Stimulated activated CD8-positive, alpha-beta memory T cell treated with anti-CD3 and anti-CD28 coated beads, Interleukin-7, amount 100 ng/mL, for 1 hour (primary cell): Measurements from ENCODE around the gene MRPL36.

Experiments used
- DNase-seq, 2 donors: peaks; one replicate each; pipeline ENCODE4 v3.0.0-alpha.2; 2020; ENCODE audit warnings: low read depth in 2 of 2

Gene MRPL36

DNA sequence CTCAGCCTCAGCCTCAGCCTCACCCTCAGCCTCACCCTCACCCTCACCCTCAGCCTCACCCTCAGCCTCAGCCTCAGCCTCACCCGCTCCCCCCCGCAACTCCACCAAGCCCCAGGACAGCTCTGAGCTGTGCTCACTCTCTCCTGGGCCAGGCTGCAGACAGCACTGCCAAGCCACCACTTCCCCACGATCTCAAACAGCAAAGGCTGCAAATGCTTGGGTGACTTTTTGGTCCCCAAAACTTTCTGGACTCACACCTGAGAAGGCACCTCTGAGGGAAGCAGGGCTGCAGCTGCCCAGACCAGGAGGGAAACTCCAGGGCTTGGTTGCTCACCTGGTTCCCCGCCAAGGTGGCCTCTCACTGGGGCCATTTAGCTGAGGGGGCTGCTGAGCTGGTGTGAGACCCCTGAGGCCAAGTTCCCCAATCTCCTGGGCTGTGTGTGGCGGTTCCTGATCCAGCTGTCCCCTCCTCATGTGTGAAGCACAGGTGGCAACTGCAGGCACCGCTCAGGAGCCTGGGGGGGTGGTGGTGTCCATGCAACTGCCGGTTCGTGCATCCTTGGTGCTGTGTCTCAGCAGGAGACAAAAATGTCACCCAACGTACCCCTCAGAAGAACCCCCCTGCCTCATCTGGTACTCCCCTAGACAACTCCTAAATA, 17.8 kb downstream of the MRPL36 start:
- DNase-seq: no peak

DNA sequence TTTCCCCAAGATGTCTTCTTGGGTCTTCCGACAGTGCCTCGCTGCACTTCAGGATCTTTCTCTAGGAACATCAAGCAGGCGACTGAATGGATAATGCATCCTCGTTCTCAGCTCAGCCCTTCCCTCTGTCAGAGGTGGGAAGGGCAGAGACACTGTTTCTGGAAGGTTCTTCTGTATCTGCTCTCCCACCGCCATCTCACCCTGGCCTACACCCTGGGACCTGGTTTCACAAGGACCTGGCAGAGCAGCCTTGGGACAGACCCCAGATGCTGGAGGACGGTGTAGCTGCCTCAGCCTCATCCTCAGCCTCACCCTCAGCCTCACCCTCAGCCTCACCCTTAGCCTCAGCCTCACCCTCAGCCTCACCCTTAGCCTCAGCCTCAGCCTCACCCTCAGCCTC, 18.5 kb downstream of the MRPL36 start:
- DNase-seq: no peak

DNA sequence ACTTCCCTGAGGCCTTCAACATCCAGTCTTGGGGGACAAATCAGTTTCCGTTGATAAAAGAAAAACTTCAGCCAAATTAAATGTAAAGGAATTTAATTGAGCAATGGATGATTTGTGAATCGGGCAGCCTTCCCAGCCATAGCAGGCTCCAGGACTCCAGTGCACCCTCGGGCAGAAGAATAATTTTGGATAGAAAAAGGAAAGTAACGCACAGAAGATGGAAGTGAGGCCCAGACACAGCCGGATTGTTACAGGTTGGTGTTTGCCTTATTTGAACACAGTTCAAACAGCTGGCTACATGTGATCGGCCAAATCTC, 19.1 kb downstream of the MRPL36 start:
- DNase-seq: no peak

DNA sequence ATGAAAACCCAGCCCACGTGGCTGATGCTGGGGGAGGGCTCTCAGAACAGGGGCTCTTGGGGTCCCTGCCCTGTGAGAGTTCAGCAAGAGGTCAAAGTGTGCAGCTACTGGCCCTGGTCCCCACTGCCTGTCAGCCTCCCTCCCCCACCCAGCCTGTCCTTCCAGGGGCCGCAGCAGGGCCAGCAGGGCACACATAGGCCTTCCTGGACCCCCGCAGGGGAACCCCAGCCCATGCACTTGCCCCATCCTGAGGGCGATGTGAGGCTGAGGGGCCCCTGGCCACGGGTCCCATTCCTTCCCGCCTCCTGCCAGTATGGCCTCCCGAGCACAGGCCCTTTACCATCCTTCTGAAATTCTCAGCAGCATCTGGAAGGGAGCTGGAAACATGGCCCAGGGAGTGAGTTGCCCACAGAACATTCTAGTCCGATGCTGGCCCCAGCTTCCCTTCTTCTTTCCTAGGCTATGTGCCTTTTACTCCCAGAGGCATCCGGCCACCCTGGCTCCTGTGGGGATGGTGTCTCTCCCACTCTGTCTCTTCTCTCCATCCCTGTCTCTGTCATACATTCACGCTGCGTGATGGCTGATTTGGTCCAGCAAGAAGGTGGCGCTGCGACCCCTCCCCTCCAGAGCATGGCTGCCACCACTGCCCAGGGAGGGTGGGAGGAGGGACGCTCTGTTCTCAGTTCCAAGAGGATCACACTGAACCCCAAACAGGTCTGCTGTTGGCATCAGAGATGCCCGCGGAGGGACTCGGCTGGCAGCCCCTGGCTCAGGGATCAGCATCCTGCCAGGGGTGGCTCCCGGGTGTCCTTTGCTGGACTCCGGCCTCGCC, 19.6 kb downstream of the MRPL36 start:
- DNase-seq: no peak

DNA sequence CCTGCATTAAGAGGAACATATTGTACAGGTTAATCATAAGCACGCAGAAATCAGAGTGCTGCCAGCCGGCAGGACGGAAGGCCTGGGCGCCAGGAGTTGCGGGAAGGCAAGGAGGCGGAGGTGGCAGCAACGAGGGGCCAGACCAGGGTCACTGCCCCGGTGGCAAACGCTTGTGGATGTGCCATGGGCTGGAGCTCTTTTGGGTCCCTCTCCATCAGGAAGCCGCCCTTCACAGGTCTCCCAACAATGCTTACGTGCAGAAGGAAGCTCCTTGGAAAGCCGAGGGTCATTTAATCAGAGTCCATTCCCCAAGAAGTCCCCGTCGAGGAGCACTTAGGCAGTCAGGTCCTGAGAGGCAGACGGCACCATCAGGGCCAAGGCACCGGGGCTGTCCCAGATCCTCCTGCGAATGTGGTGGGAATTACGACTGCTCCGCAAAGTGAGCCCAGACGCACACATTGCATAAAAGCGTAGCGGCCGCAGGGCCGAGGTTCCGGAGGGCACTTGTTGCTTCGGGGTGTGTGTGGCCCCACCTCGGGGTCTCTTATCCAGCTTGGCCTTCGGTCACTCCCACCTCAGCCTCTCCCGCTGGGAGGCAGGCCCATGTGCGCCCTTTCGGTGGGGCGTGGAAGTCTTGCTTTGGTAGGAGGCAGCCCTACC, 20.5 kb downstream of the MRPL36 start:
- no peak for DNase-seq

DNA sequence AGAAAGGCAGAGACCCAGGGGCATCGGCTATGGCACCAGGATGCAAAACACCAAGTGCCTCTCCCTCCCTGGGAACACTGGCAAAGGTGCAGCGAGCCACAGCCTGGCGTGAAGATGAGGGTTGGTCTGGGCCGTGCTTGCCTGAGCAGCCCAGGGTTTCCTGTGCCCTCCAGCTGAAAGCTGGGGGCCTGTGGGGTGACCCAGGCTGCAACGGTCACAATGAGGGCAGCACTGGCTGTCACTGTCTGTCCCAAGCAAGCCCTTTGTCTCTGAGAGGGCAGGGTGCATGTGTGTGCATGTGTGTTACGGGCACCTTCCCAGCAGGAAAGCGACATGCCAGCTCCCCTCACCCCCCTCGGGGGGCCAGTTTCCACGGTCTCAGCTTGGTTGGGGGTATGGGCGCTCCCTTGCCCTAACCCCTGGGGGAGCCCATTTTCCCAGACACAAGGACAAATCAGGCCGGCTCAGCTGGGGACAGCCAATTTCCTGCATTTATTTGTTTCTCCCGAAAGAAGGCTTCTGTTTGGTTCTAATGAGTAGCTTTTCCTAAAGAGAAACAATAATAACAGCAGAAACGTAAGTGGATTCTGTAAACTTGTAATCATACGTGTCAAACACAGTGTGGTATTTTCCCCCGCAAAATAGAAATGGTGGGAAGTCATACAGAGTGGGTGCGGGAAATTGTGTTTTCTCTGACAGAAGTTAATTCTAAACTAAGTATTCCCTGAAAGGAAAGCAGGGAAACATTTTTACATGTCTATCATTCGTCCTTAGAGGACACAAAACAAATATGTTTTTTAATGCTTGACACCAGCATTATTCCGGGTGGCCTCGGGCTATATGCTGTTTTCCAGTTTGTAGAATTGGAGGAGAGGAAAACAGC, 21.3 kb downstream of the MRPL36 start:
- DNase-seq: no peak

DNA sequence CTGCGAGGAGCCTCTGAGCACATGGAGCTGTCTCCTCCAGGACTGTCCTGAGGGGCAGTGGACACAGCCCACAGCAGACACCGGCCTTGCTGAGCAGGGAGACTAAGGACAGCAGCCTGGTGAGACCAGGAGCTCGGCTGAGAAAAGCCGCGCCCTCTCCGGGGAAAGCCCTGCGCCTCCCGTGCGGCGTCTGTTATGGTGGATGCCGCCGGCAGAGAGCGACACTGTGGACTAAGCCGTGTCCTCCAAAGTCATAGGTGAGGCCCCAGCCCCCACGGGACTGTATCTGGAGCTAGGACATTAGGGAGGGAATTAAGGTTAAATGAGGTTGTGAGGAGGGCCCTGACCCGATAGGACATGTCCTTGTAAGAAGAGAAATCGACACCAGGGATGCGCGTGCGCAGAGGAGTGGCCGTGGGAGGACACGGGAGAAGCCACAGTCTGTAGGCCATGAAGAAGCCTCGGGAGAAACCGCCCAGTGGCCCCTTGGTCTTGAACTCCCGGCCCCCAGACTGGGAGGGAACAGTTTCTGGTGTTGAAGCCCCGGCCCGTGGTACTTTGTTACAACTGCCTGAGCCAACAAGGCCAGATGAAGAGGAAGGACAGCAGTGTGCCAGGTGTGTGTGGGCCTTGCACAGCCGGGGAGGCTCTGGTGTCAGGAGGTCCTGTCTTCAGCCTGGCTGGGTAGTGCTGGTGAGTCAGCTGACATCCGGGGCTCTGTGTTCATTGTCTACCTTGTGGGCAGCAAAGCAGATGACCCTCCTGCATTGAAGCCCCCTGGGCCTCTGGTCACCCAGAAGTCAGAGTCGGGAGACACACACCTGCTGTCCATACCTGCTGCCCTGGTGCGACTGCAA, 22.1 kb downstream of the MRPL36 start:
- no peak for DNase-seq

DNA sequence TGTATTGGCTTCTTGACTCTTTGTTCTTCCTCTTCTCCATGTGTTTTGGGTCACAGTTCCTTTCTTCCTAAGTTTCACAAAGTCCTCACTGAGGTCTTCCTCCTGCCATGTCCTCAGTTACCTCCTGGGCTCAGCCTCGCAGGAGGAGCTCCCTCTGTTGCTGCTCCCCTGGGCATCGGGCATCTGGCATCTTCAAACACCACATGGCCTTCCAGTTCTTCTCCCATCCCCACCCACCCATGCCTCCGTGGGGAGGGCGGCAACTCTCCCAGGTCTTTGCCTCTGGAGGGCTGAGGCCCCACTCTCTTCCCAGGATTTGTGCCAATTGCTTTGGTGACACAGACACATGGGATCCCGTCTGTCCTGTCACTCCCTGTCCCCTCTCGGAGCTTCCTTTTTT, 22.8 kb downstream of the MRPL36 start:
- DNase-seq: no peak

DNA sequence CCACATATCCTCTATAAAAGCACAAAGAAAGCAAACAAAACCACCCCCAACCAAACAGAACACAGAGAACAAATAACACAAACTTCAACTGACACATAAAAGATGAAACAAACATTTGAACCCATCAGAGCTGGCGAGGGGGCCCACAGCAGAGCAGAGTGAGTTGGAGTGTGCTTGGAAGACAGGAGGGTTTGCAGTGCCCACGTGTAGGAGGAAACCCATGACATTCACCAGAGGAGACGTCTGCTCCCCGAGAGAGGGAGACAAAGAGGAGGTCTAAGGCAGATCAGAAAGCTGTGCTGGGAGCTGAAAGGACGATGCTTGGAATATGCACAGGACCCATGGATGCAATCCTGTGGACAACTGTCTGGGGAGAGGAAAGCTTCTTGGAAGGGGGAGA, 27.0 kb downstream of the MRPL36 start:
- DNase-seq: no peak

DNA sequence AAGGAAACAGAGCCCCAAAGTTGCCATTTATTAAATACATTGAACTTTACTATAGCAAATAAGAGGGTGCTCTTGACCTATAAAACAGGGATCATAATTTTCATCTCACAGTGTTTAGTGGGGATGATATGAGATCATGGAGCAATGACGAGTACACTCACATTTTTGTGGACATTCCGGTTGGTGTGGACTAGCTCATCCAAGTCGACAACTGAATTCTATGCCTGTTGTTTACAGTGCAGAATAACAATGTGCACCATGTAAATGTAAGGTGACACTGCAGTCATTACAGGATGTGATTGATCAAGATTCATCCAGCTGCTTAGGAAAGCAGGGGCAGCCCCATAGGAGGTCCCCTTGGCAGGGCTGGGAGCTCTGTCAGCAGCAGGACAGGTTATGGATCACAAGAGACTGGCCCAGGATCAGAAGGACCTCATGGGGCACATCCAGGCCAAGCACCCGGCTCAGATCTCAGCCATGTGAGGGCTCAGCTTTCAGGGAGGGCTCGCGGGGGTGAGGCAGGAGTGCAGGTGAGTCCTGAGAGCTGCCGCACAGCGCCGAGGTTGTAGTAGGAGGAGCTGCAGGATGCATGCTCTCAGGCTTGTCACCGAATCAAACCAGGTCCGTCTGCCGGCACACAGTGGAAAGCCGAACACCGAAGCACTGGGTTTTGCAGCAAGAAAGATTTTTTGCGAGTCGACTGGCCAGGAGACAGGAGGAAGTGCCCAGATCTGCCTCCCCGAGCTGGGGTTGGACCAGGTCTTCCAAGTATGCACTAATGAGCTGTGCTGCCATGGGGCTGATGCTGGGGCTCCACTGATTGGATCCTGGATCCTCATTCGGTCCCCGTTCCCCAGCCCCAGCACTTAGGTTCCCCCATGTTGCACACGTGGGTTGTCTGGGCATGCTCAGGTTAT, 28.2 kb downstream of the MRPL36 start:
- no peak for DNase-seq

DNA sequence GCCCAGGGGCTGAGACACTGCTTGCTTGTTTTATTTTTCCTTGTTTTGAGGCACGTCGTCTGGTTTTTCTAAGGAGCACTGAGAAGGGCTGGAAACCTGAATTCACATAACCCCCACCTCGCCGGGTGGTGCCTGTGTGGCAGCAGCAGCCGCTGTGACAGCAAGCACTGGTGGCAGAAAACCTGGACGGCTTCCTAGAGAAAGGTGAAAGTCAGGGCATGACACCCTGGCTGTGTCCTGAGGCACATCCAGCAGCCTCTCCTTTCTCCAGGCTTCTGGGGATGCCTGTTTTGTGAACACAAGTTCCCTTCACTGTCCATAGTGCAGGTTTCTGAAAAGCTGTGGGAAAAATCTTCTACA, 29.2 kb downstream of the MRPL36 start:
- no peak for DNase-seq

DNA sequence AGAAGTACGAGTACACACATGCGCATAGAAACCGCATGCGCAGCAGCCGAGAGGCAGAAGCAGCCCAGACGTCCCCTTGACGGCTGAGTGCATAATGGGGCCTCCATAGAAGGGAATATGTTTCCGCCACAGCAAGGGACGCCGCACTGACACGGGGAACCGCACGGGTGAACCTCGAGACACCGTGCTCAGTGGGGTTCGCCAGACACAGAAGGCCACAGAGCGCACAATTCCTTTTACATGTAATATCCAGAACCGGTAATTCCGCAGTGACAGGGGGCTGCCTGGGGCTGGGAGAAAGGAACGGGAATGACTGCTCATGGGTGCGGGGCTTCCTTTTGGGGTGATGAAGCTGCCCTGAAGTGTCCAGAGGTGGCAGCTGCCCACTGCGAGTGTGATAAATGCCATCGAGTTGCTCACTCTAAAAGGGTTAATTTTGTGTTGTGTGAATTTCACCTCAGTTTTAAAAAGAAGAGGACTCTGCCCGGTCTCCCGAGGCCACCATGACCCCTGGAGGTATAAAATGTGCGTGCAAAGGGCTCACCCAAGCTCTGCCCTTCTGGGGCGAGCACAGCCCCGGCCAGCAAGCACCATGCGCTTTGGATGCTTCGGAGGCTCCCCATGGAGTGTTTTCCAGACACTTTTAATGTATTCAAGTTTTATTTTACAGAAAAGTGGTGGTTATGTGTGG, 29.7 kb downstream of the MRPL36 start:
- no peak for DNase-seq

DNA sequence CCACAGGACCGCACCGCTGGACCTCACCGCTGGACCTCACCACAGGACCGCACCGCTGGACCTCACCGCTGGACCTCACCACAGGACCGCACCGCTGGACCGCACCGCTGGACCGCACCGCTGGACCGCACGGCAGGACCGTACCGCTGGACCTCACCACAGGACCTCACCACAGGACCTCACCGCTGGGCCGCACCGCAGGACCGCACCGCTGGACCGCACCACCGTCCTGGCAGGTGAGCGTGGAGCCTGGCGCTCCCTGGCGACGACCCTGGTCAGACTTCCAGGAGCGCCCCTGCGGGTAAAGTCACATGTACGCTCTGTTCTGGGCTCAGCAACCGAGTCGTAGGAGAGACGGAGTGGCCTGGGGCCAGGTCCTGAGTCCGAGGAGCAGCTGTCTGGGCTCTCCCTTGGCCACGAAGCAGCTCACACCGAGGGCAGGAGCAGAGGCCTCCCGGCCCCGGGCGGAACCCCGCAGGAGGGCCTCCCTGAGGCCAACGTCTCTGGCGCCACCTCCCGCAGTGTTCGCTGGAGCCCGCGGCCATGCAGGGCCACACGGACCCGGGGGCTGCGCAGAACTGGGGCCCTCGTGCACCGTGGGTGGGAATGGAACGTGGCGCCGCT, 30.5 kb downstream of the MRPL36 start:
- DNase-seq: no peak

DNA sequence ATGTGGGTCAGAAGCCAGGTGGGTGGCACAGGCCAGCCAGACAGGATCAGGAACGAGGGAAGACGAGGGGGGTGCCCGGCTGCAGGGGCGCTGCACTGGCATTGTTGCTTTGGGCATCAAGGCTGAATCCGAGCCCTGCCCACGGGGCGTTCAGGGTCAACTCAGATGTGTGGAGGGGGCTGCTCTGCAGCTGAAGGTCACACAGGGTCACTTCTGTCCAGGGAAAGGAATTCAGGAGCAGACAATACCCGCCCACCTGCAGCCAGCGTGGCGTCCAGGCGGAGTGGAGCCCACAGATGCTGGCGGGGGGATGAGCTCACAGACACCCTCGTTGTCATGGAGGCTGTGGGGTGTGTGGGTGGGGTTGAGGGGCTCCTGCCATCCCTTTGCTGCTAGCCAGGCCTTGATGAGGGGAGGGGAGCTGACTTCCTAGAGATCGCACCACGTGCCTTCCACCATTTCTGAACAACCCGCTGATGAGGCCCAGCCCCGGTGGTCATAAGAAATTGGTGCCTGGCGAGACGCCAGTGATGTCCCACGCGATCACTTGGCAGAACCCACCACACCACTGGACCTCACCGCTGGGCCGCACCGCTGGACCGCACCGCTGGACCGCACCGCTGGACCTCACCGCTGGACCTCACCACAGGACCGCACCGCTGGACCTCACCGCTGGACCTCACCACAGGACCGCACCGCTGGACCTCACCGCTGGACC, 31.2 kb downstream of the MRPL36 start:
- DNase-seq: no peak

DNA sequence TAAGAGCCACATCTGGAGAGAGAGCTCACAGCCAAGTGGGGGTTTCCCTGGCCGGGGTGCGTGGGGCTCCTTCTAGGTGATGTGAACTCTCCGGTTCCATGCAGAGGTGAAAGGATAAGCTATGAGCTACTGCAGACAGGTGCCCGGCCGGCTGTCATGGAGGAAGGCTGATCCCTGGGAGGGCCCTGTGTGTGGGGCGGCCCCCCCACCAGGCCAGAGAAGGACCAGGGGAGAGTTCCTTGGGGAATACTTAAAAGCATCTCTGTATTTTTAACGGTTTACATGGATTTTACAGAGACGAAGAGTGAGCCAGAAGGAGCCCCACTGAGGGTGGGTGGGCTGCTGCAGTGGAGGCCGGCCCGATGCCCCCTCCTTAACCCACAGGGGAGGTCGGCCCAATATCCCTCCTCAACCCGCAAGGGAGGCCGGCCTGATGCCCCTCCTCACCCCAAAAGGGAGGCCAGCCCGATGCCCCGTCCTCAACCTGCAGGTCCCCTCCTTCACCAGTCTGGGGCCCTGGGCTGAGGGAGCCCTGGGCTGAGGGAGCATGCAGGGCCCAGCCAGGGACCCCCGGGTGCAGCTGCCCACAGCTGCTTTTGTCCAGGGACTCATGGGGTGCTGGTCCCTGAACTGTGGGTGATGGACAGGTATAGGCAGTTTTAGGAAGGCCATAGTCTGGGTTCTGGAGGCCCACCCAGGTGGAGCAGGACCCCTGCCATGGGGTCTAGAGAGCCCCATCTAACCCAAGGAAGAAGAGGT, 31.9 kb downstream of the MRPL36 start:
- no peak for DNase-seq

DNA sequence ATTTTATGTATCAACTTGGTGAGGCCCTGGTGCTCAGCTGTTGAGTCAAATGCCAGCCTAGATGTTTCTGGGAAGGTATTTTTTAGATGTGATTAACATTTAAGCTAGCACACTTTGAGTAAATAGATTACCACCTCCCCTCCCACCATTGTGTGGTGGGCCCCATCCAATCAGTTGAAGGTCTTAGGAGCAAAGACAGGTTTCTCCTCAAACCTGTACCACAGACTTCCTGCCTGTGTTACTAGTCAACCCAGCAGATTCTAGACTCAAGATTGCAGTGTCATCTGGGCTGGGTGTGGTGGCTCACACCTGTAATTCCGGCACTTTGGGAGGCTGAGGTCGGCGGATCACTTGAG, 33.8 kb downstream of the MRPL36 start:
- no peak for DNase-seq

DNA sequence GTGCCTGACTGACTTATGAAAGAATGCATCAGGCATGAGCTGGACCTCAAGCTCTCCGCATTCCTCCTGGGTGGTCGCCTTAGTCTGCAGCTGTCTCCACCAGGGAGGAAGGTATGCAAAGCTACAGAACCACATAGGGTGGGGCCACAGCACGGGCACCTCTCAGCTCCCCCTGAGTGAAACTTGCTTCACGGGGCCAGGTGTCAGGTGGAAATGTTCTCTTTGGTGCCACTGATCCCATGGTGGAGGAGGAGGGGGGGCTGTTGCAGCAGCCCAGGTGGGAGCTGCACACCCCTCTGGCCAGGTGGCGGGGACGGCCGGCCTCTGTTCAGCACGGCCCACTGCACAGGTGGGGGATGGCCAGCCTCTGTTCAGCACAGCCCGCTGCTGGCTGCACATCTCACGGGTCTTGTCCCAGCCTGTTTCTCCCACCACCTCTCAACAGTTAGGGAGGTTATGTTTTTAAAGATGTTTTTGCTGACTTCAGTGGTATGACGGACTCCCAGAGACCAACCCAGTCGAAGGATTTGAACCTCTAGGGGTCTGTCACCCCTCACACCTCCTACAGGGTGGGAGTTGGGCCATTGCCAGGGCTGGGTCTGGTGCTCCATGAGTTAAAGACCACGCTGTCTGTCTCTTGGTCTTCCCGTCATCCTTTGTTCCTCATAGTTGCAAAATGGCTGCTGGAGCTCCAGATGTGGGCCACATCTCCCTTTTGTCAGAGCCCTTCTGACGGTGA, 34.3 kb downstream of the MRPL36 start:
- DNase-seq: no peak
